ENCODE measurements around the gene FGF1. TPM values are rescaled to one million over a fixed set of nuclear protein-coding genes. Genes with fewer than 3 reads are reported as not detected.

FGF1 gene
- total RNA-seq, 1 donor from 2014 or later, result 0.98 TPM

DNA sequence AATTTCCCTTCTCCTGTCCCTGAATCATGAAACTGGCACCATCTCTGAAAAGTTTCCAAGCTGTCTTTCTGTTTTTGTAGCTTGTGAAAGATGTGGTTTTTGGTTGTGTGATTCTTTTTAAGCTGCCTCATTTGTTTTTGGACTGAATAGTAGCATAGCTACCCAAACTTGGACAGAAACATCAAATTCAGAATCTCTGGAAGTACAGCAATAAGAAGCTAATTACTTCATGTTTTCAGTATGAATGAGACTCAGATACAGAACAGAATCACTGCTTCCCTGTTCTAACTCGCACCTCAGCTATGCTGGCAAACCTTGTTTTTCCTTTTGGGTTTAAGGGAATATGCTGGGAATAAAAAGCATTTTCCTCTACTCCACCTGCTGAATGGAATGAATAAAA, 101.0 kb downstream of the FGF1 start:
- DNase-seq (ENCODE audit: low spot score), result no peak

GRCh38 chr5:142578161-142578830, 107.6 kb downstream of the FGF1 start:
- no peak for DNase-seq (ENCODE audit: low spot score)

DNA sequence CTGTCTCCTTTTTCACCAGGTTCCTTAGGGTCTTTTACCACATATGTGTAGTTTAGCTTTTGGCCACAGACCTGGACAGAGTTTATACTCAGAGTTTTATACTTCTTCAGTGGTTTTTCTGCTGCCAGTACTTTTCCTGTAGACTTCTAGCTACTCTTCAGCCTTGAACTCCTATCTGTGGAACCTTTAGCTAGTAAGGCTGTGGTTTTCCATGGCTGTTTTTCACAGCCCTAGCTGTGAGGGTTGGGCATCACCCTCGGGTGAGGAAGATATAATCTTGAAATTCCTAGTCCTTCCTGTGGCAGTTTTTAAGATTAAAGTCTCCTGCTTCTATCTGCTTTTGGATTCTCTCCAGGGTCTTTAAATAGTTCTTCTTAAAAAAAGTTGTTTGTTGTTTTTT, 109.1 kb downstream of the FGF1 start:
- DNase-seq (ENCODE audit: low spot score), result no peak

- no peak for DNase-seq (ENCODE audit: low spot score)
Measured at GRCh38 chr5:142576303-142576702, 109.6 kb downstream of the FGF1 start.

GRCh38 chr5:142572006-142572405, 113.9 kb downstream of the FGF1 start:
- DNase-seq (ENCODE audit: low spot score), result no peak

DNA sequence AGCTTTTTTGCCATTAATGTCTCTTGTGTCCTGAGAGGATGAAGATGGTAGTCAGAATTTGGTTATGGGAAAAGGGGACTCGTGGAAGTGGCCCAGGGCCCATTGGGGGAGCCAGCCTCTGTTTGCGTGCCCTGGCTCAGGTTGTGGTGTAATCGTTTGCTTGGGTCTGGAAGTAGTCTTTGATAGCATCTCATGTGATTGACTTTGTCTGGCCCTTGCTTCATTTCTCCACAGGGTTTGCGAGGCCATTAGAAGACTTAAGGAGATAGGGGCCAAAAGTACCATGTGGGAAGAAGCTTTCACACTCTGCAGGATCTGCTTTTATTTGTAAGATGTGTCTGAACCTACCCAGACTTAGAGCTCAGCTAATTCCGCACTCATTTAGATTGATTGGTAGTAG, 114.5 kb downstream of the FGF1 start:
- no peak for DNase-seq (ENCODE audit: low spot score)

- no peak for DNase-seq (ENCODE audit: low spot score)
Measured at GRCh38 chr5:142569905-142570304, 116.0 kb downstream of the FGF1 start.

DNA sequence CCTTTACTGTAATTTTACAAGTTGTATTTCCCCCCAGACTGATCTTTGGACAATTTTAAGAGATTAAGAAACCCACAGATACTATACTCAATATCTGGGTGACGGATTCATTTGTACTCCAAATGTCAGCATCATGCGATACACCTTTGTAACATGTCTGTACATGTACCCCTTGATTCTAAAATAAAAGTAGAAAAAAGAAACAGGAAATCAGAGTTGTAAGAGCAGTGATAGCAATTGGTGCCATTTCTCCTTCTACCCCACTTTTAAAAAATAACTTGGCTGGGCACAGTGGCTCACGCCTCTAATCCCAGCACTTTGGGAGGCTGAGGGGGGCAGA, 116.9 kb downstream of the FGF1 start:
- DNase-seq (ENCODE audit: low spot score), result no peak

- no peak for DNase-seq (ENCODE audit: low spot score)
Measured at GRCh38 chr5:142568283-142568995, 117.5 kb downstream of the FGF1 start.

DNA sequence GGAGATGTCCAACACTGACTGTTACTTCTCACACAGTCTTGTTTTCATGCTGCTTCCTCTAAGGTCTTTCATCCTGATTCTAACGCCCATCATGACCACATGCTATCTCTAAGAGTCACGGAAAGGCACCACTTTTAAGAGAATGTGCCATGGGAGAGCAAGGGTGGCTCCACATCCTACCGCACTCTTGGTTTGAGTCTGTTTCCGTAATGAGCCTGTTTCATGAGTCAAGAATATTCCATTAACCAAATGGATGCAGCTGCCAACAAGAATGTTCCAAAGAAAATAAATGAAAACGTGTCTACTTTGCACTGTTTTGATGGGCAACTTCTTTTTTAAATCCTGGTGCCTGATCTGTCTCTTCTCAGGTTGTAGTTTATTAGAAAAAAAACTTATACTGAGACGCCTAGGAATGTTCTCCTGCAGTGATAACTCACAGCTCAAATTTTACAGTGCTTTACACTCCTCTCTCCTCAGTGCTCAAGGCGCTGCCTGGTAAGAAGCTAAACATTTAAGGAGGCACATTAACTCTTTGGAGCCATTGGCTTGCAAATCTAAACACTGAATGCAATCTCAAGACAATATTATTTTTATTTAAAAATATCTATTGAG, 124.3 kb downstream of the FGF1 start:
- DNase-seq (ENCODE audit: low spot score), result no peak

DNA sequence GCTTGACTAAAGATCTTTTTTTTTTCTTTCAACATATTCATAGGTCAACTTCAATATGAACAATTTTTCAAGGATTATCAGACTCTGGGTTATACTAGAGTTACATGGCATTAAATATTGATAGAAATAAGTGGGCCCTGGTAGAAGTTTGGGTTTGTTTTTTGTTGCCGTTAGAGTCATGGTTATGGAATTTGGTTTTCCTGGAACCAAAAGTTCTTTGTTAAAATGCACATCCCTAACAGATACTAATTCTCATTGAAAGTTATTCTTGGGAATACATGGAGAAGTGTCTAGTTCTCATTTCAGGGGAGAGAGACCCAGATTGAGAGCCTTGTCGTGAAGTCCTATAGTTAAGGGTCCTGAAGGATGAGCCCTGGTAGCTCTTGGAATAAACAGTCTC, 124.9 kb downstream of the FGF1 start:
- no peak for DNase-seq (ENCODE audit: low spot score)

DNA sequence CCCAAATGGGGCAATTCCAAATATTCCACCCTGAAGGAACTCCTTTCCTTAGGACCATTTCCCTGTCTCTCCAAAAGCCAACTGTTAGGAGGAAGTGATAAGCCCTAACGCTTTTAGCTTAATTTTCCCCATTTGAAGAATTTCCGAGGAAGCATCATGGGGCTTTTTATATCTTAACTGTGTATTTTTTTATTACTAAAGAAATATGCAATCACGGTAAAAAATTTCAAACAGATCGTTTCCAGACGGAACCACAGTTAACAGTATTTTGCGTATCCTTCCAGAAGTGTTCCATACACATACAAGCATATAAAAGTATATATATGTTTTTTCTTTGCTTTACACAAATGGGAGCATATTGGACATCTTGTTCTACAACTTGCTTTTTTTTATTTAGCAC, 133.8 kb downstream of the FGF1 start:
- no peak for DNase-seq (ENCODE audit: low spot score)

GRCh38 chr5:142551338-142552067, 134.4 kb downstream of the FGF1 start:
- DNase-seq (ENCODE audit: low spot score), result no peak

DNA sequence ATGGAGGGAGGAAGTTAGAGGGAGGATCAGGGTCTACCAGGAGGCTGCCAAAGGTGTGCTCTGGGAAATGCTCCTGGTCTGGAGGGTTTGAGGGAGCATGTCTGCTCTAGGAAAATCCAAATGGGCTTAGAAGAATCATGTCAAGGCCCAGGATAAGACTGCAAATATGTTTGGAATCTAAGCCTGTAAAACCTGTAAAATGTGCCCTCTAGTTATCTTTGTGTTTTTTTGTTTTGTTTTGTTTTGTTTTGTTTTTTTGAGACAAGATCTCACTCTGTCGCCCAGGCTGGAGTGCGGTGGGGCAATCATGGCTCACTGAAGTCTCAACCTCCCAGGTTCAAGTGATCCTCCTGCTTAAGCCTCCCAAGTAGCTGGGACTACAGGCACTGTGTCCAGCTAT, 135.4 kb downstream of the FGF1 start:
- DNase-seq (ENCODE audit: low spot score), result no peak

DNA sequence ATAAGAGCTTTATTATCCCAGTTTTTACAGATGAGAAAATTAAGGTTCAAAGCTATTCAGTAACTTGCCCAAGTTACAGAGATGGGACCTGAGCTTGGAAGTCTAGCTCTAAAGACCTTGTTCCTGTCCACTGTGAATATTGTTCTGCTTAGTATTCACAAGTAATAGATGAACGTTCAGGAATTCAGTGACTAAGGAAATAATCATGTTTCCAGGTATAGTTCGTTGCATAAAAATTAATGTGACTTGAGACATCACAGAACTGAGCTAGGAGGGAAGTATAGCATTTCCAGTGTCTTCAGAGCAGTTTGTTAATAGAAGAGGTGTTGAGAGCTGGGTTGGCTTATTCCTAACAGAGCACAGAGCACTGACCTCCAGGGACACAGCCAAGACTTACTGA, 136.1 kb downstream of the FGF1 start:
- DNase-seq (ENCODE audit: low spot score), result no peak

GRCh38 chr5:142548739-142549275, 137.1 kb downstream of the FGF1 start:
- peak; percentile 70 for DNase-seq (ENCODE audit: low spot score)

DNA sequence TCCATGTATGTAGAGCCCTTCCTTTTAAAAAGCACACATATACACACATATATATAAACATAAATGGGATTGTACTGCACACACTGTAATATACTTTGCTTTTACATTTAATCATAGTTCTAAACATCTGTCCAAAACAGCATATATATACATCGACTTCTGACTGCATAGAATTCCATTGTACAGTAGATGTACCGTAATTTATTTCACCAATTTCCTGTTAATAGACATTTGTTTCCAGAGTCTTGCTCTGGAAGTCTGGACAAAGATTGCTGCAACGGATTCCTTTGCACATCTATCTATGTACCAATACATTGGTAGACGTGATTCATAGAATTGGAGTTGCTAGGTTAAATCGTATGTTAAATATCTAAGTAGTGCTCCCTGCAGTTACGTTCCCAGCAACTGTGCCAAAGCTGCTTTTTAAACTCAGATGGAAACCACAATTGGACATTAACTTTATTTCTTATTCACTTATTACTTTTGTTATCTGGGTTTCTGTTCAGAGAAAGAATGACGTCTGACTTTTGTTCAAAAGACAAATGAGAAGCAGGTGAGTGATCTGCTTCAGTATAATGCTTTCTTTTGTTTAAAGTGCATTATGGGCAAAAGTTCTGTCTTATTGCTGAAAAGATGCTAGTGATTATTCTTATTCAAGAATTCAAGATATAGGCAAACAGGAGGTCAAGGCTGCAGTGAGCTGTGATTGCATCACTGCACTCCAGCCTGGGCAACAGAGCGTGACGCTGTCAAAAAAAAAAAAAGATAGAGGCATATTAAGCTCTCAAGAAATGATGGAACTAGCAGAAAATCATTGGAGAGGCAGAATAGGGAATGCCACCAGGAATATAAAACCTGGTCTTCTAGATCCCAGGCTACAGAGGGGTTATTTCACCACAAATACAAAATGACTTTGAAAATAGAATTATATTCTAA, 138.2 kb downstream of the FGF1 start:
- no peak for DNase-seq (ENCODE audit: low spot score)

- DNase-seq (ENCODE audit: low spot score), result no peak
Measured at GRCh38 chr5:142545650-142546322, 140.1 kb downstream of the FGF1 start.

DNA sequence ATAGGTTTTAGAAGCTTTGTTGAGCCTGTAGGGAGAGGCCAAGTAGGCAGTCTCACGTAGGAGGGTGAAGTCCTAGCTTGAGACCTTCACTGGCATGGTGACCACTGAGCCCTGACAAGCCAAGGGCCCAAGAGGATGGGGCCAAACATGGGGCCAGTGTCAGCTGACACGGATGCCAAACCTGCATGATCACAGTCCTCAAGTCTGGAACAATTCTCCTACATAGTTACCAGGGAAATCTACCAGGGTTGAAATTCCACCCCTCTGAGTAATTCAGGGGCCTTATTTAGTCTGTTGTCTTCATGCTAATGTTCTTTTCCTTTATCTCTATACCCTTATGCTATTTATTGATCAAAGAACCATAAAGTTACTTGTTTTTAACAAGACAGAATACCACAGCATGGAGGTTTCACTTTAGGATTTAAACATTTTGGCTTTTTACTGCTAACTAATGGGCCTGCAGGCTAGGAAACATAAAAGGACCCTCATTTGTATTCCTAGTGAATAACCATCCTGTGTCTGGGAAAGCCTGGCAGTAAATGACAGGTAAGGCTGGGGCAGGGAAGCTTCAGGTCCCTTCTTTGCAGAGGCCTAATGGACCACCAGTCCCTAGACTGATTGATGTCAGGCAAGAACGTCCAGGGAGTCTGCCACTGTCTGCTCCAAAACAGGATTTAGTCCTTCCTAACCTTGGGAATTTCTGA, 140.8 kb downstream of the FGF1 start:
- no peak for DNase-seq (ENCODE audit: low spot score)
